CD8-positive, alpha-beta memory T cell (primary cell): ENCODE data around the gene RBM47. TPM values are rescaled to one million over a fixed set of nuclear protein-coding genes. Genes with fewer than 3 reads are reported as not detected.

Experiments
- CTCF ChIA-PET: fragments of 350-600 bp; sonication (Branson Sonifier 250); formaldehyde crosslinking; loops from one replicate; lab custom pipeline; 2021; ENCODE audit warnings: antibody characterized with exemption; lab: Charles Lee
- POLR2A ChIA-PET: fragments of 350-600 bp; sonication (Branson Sonifier 250); formaldehyde crosslinking; loops from one replicate; lab custom pipeline; 2021; ENCODE audit warnings: antibody characterized with exemption; lab: Charles Lee
- DNase-seq, 5 donors: peaks; one replicate each; pipeline versions ENCODE4 v3.0.0 to v3.0.0-alpha.2; 2020 to 2022; ENCODE audit warnings: mixed read lengths in 1 of 5
- H3K27ac ChIP-seq: one replicate; pipeline ENCODE4 v1.7.0; 2013; ENCODE audit warnings: low read depth, mild to moderate bottlenecking, low read length, moderate library complexity
- H3K27me3 ChIP-seq: 2 replicates; pipeline ENCODE4 v1.7.0; 2013; ENCODE audit warnings: low read length, mild to moderate bottlenecking; ENCODE audit not compliant: insufficient read depth, poor library complexity, severe bottlenecking
- H3K36me3 ChIP-seq: 2 replicates; pipeline ENCODE4 v1.7.0; 2013; ENCODE audit warnings: mild to moderate bottlenecking, low read length, moderate library complexity; ENCODE audit not compliant: insufficient read depth
- H3K4me1 ChIP-seq: 2 replicates; pipeline ENCODE4 v1.7.0; 2013; ENCODE audit warnings: mild to moderate bottlenecking, low read length, moderate library complexity; ENCODE audit not compliant: insufficient read depth
- H3K4me3 ChIP-seq: 2 replicates; pipeline ENCODE4 v1.7.0; 2013; ENCODE audit warnings: mild to moderate bottlenecking, low read length
- H3K9me3 ChIP-seq: 2 replicates; pipeline ENCODE4 v1.7.0; 2013; ENCODE audit warnings: mild to moderate bottlenecking, low read length
- H3K27ac Mint-ChIP-seq, 8 donors: one replicate each; pipeline ENCODE4 v1.8.0; 2020 to 2021; ENCODE audit warnings: mixed read lengths in 8 of 8, mild to moderate bottlenecking in 6 of 8, inconsistent platforms in 3 of 8, moderate library complexity in 3 of 8
- H3K27me3 Mint-ChIP-seq, 2 donors: one replicate each; pipeline ENCODE4 v1.8.0; 2020 to 2021; ENCODE audit warnings: mixed read lengths in 2 of 2, mild to moderate bottlenecking in 1 of 2, moderate library complexity in 1 of 2
- H3K36me3 Mint-ChIP-seq, 3 donors: one replicate each; pipeline ENCODE4 v1.8.0; 2020 to 2021; ENCODE audit warnings: mixed read lengths in 3 of 3, inconsistent platforms in 1 of 3, mild to moderate bottlenecking in 1 of 3
- H3K4me1 Mint-ChIP-seq, 3 donors: one replicate each; pipeline ENCODE4 v1.8.0; 2020 to 2021; ENCODE audit warnings: mixed read lengths in 3 of 3, inconsistent platforms in 1 of 3, mild to moderate bottlenecking in 1 of 3
- H3K4me3 Mint-ChIP-seq, 7 donors: one replicate each; pipeline ENCODE4 v1.8.0; 2020 to 2021; ENCODE audit warnings: mixed read lengths in 7 of 7, mild to moderate bottlenecking in 6 of 7, moderate library complexity in 4 of 7, inconsistent platforms in 2 of 7
- H3K9me3 Mint-ChIP-seq, 5 donors: one replicate each; pipeline ENCODE4 v1.8.0; 2020 to 2022; ENCODE audit warnings: mixed read lengths in 5 of 5, mild to moderate bottlenecking in 3 of 5, moderate library complexity in 2 of 5, inconsistent platforms in 1 of 5
- polyA plus RNA-seq: library from polyadenylated mRNA; unstranded; fragments of 300-500 nt; fragmentation: Illumina TruSeq; gene quantifications from one replicate; pipeline ENCODE4 v1.2.3, GENCODE V29; 2021
- total RNA-seq, 2 experiments: library from RNA; stranded (reverse); gene quantifications; one replicate each; pipeline ENCODE4 v1.2.3, GENCODE V29; 2021

Gene RBM47
- total and polyA plus RNA-seq, 3 experiments from 2014 or later, result 1.1 to 1.4 TPM; not detected in 1

GRCh38 chr4:40621592-40622512 lies 7.8 kb downstream of the RBM47 start:
- H3K9me3 Mint-ChIP-seq, result no peaks in the 10 kb centered on the region
- no peak overlapping the region for H3K27ac Mint-ChIP-seq
- H3K27me3 Mint-ChIP-seq, result peaks cover 9 to 42% of the 10 kb centered on the region in 2 donors
- no peak overlapping the region for H3K27ac ChIP-seq
- H3K4me1 Mint-ChIP-seq, result peaks cover 0 to 3% (median 0%) of the 10 kb centered on the region in 3 donors
- H3K36me3 ChIP-seq, result no peaks in the 10 kb centered on the region
- POLR2A ChIA-PET, result no interaction called here
- CTCF ChIA-PET, result no interaction called here
- DNase-seq, result no peak
- H3K36me3 Mint-ChIP-seq, result peaks cover 0 to 3% (median 0%) of the 10 kb centered on the region in 3 donors
- H3K27me3 ChIP-seq, result no peaks in the 10 kb centered on the region
- no peak overlapping the region for H3K4me3 ChIP-seq
- H3K4me3 Mint-ChIP-seq, result no peak overlapping the region
- no peaks in the 10 kb centered on the region for H3K4me1 ChIP-seq
- no peaks in the 10 kb centered on the region for H3K9me3 ChIP-seq

- Mint-ChIP-seq H3K4me1 (peaks cover 0 to 3% (median 0%) of the 10 kb centered on the region in 3 donors), H3K36me3 (peaks cover 0 to 3% (median 0%) of the 10 kb centered on the region in 3 donors), H3K4me3 (no peak overlapping the region), H3K27me3 (peaks cover 9 to 39% of the 10 kb centered on the region in 2 donors), H3K27ac (no peak overlapping the region), H3K9me3 (no peaks in the 10 kb centered on the region)
- Histone ChIP-seq H3K4me1 (no peaks in the 10 kb centered on the region), H3K9me3 (no peaks in the 10 kb centered on the region), H3K27me3 (no peaks in the 10 kb centered on the region), H3K27ac (no peak overlapping the region), H3K36me3 (no peaks in the 10 kb centered on the region), H3K4me3 (no peak overlapping the region)
- DNase-seq, result no peak
- ChIA-PET CTCF (no interaction called here), POLR2A (no interaction called here)
These were observed 8.5 kb downstream of the RBM47 start for GRCh38 chr4:40621229-40621591.

- ChIA-PET CTCF (interaction anchor here (0.5 kb wide), 1 partner anchor 37 kb away, joined by 4 read pairs; no protein-coding TSS in a partner anchor), POLR2A (no interaction called here)
- no peaks in the 10 kb centered on the region for H3K9me3 ChIP-seq
- peaks cover 0 to 3% (median 0%) of the 10 kb centered on the region in 3 donors for H3K4me1 Mint-ChIP-seq
- no peaks in the 10 kb centered on the region for H3K36me3 ChIP-seq
- H3K27me3 ChIP-seq, result no peaks in the 10 kb centered on the region
- H3K9me3 Mint-ChIP-seq, result no peaks in the 10 kb centered on the region
- peaks cover 0 to 3% (median 0%) of the 10 kb centered on the region in 3 donors for H3K36me3 Mint-ChIP-seq
- peaks cover 7 to 29% of the 10 kb centered on the region in 2 donors for H3K27me3 Mint-ChIP-seq
- no peaks in the 10 kb centered on the region for H3K4me1 ChIP-seq
- no peak overlapping the region for H3K27ac Mint-ChIP-seq
- DNase-seq, result no peak
- H3K27ac ChIP-seq, result no peak overlapping the region
- H3K4me3 ChIP-seq, result no peak overlapping the region
- H3K4me3 Mint-ChIP-seq, result no peak overlapping the region
These were observed 10.1 kb downstream of the RBM47 start for GRCh38 chr4:40619600-40619999.

GRCh38 chr4:40617872-40618271 lies 11.8 kb downstream of the RBM47 start:
- H3K36me3 ChIP-seq, result no peaks in the 10 kb centered on the region
- H3K36me3 Mint-ChIP-seq, result peaks cover 0 to 3% (median 0%) of the 10 kb centered on the region in 3 donors
- DNase-seq, result no peak
- H3K27ac Mint-ChIP-seq, result no peak overlapping the region
- ChIA-PET CTCF (no interaction called here), POLR2A (no interaction called here)
- H3K9me3 Mint-ChIP-seq, result no peaks in the 10 kb centered on the region
- no peak overlapping the region for H3K4me3 Mint-ChIP-seq
- peaks cover 7 to 22% of the 10 kb centered on the region in 2 donors for H3K27me3 Mint-ChIP-seq
- H3K9me3 ChIP-seq, result no peaks in the 10 kb centered on the region
- H3K27ac ChIP-seq, result no peak overlapping the region
- no peaks in the 10 kb centered on the region for H3K27me3 ChIP-seq
- no peak overlapping the region for H3K4me3 ChIP-seq
- no peaks in the 10 kb centered on the region for H3K4me1 ChIP-seq
- H3K4me1 Mint-ChIP-seq, result peaks cover 0 to 3% (median 0%) of the 10 kb centered on the region in 3 donors

GRCh38 chr4:40614031-40614430 lies 15.6 kb downstream of the RBM47 start:
- no peak for DNase-seq
- no peak overlapping the region for H3K27ac Mint-ChIP-seq
- Histone ChIP-seq H3K4me3 (no peak overlapping the region), H3K4me1 (no peaks in the 10 kb centered on the region), H3K27me3 (no peaks in the 10 kb centered on the region), H3K9me3 (no peaks in the 10 kb centered on the region), H3K27ac (no peak overlapping the region), H3K36me3 (no peaks in the 10 kb centered on the region)
- ChIA-PET CTCF (no interaction called here), POLR2A (no interaction called here)
- no peak overlapping the region for H3K4me3 Mint-ChIP-seq
- no peaks in the 10 kb centered on the region for H3K36me3 Mint-ChIP-seq
- H3K9me3 Mint-ChIP-seq, result no peaks in the 10 kb centered on the region
- H3K27me3 Mint-ChIP-seq, result peaks cover 3 to 14% of the 10 kb centered on the region in 2 donors
- no peaks in the 10 kb centered on the region for H3K4me1 Mint-ChIP-seq

GRCh38 chr4:40613456-40613855 lies 16.2 kb downstream of the RBM47 start:
- no peak overlapping the region for H3K27ac ChIP-seq
- no peaks in the 10 kb centered on the region for H3K36me3 Mint-ChIP-seq
- CTCF ChIA-PET, result interaction anchor here (0.7 kb wide), 1 partner anchor 26 kb away, joined by 3 read pairs; no protein-coding TSS in a partner anchor

GRCh38 chr4:40612831-40613230 lies 16.8 kb downstream of the RBM47 start:
- POLR2A ChIA-PET, result no interaction called here
- Mint-ChIP-seq H3K27me3 (peaks cover 1 to 10% of the 10 kb centered on the region in 2 donors), H3K36me3 (no peaks in the 10 kb centered on the region), H3K4me3 (no peak overlapping the region), H3K4me1 (no peaks in the 10 kb centered on the region), H3K9me3 (no peaks in the 10 kb centered on the region), H3K27ac (no peak overlapping the region)
- no peaks in the 10 kb centered on the region for H3K27me3 ChIP-seq
- H3K9me3 ChIP-seq, result no peaks in the 10 kb centered on the region
- no peaks in the 10 kb centered on the region for H3K4me1 ChIP-seq
- H3K4me3 ChIP-seq, result no peak overlapping the region
- CTCF ChIA-PET, result interaction anchor here (0.7 kb wide), 1 partner anchor 27 kb away, joined by 3 read pairs; no protein-coding TSS in a partner anchor
- no peaks in the 10 kb centered on the region for H3K36me3 ChIP-seq
- no peak overlapping the region for H3K27ac ChIP-seq
- DNase-seq, result no peak

More at GRCh38 chr4:40613456-40613855, 16.2 kb downstream of the RBM47 start:
- H3K27me3 Mint-ChIP-seq, result peaks cover 3 to 10% of the 10 kb centered on the region in 2 donors
- no peak overlapping the region for H3K4me3 Mint-ChIP-seq
- no peak overlapping the region for H3K27ac Mint-ChIP-seq
- no peaks in the 10 kb centered on the region for H3K4me1 Mint-ChIP-seq
- POLR2A ChIA-PET, result no interaction called here
- no peaks in the 10 kb centered on the region for H3K9me3 Mint-ChIP-seq
- H3K4me1 ChIP-seq, result no peaks in the 10 kb centered on the region
- H3K9me3 ChIP-seq, result no peaks in the 10 kb centered on the region
- no peaks in the 10 kb centered on the region for H3K36me3 ChIP-seq
- no peaks in the 10 kb centered on the region for H3K27me3 ChIP-seq
- no peak overlapping the region for H3K4me3 ChIP-seq
- no peak for DNase-seq

- Histone ChIP-seq H3K36me3 (no peaks in the 10 kb centered on the region), H3K27ac (no peak overlapping the region), H3K9me3 (no peaks in the 10 kb centered on the region), H3K4me3 (no peak overlapping the region), H3K4me1 (no peaks in the 10 kb centered on the region), H3K27me3 (no peaks in the 10 kb centered on the region)
- Mint-ChIP-seq H3K4me3 (no peak overlapping the region), H3K4me1 (no peaks in the 10 kb centered on the region), H3K36me3 (no peaks in the 10 kb centered on the region), H3K27ac (no peak overlapping the region), H3K27me3 (peaks cover 1 to 11% of the 10 kb centered on the region in 2 donors), H3K9me3 (no peaks in the 10 kb centered on the region)
- no peak for DNase-seq
- POLR2A ChIA-PET, result no interaction called here
- CTCF ChIA-PET, result no interaction called here
These were observed 17.4 kb downstream of the RBM47 start for GRCh38 chr4:40612283-40612682.
